Measurements from ENCODE around the gene PDZRN4.
"Not testable (repeated sequence)": the region's sequence is repeated elsewhere in the genome, so short reads cannot be mapped to it uniquely, and the experiment has no call there.

Gene PDZRN4

DNA sequence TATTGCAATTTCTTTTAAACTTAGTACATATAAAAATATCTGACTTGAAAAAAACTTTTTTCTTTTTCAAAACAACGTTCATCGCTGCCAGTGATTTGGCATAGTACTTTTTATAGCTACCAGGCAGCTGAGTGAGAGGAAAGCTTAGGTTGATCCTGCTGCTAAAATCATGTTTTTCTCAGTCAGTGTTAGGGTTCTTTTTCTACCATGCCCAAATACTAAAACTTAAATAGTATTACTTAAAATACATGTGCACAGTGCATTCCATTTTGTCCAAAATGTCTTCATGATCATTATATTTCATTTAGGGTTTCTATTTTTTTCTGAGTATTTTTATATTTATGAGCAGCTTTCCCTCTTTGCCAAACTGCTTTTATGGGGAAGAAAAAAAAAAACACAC lies 123.8 kb downstream of the PDZRN4 start (continued):
- TF ChIP-seq, protein P1, sequence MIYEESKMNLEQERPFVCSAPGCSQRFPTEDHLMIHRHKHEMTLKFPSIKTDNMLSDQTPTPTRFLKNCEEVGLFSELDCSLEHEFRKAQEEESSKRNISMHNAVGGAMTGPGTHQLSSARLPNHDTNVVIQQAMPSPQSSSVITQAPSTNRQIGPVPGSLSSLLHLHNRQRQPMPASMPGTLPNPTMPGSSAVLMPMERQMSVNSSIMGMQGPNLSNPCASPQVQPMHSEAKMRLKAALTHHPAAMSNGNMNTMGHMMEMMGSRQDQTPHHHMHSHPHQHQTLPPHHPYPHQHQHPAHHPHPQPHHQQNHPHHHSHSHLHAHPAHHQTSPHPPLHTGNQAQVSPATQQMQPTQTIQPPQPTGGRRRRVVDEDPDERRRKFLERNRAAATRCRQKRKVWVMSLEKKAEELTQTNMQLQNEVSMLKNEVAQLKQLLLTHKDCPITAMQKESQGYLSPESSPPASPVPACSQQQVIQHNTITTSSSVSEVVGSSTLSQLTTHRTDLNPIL (CRISPR knock-in tag; IDR thresholded peaks at IDR 0.05; ENCODE audit: low read depth): no peak
- TF ChIP-seq, protein P2, sequence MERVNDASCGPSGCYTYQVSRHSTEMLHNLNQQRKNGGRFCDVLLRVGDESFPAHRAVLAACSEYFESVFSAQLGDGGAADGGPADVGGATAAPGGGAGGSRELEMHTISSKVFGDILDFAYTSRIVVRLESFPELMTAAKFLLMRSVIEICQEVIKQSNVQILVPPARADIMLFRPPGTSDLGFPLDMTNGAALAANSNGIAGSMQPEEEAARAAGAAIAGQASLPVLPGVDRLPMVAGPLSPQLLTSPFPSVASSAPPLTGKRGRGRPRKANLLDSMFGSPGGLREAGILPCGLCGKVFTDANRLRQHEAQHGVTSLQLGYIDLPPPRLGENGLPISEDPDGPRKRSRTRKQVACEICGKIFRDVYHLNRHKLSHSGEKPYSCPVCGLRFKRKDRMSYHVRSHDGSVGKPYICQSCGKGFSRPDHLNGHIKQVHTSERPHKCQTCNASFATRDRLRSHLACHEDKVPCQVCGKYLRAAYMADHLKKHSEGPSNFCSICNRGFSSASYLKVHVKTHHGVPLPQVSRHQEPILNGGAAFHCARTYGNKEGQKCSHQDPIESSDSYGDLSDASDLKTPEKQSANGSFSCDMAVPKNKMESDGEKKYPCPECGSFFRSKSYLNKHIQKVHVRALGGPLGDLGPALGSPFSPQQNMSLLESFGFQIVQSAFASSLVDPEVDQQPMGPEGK (CRISPR knock-in tag; IDR thresholded peaks at IDR 0.05; ENCODE audit: borderline replicate concordance): no peak
- no peak for TF ChIP-seq OSR1 (CRISPR knock-in tag; IDR thresholded peaks at IDR 0.05)
- TF ChIP-seq TOX (CRISPR knock-in tag; IDR thresholded peaks at IDR 0.05; ENCODE audit: borderline replicate concordance): no peak

DNA sequence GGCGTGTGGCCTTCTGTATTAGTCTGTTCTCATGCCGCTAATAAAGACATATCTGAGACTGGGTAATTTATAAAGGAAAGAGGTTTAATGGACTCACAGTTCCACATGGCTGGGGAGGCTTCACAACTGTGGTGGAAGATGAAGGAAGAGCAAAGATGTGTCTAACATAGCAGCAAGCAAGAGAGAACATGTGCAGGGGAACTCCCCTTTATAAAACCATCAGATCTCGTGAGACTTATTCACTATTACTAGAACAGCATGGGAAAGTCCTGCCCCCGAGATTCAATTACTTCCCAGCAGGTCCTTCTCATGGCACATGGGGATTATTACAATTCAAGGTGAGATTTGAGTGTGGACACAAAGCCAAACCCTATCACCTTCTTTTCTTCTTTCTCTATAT lies 124.3 kb downstream of the PDZRN4 start:
- ATAC-seq: not testable (repeated sequence)

DNA sequence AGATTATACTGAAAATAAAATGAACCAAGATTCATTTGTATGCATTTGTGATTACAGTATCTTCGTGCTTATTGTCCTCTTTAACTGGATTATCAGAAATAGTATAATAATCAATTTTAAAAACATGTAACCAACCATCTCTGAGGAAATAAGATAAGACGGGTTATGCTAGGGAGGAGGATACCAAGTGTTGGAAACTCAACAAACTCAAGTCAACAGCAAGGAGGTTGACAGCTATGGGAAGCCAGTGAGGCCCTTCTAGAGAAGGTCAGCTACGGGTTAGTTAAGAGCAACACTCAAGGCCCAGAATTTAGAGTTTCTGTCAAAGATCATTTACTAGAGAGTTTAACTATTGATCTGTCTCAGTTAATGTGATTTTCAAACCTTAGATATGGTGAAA lies 137.2 kb downstream of the PDZRN4 start:
- ATAC-seq: no peak
- TF ChIP-seq, protein P3, sequence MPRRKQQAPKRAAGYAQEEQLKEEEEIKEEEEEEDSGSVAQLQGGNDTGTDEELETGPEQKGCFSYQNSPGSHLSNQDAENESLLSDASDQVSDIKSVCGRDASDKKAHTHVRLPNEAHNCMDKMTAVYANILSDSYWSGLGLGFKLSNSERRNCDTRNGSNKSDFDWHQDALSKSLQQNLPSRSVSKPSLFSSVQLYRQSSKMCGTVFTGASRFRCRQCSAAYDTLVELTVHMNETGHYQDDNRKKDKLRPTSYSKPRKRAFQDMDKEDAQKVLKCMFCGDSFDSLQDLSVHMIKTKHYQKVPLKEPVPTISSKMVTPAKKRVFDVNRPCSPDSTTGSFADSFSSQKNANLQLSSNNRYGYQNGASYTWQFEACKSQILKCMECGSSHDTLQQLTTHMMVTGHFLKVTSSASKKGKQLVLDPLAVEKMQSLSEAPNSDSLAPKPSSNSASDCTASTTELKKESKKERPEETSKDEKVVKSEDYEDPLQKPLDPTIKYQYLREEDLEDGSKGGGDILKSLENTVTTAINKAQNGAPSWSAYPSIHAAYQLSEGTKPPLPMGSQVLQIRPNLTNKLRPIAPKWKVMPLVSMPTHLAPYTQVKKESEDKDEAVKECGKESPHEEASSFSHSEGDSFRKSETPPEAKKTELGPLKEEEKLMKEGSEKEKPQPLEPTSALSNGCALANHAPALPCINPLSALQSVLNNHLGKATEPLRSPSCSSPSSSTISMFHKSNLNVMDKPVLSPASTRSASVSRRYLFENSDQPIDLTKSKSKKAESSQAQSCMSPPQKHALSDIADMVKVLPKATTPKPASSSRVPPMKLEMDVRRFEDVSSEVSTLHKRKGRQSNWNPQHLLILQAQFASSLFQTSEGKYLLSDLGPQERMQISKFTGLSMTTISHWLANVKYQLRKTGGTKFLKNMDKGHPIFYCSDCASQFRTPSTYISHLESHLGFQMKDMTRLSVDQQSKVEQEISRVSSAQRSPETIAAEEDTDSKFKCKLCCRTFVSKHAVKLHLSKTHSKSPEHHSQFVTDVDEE (CRISPR knock-in tag; IDR thresholded peaks at IDR 0.05): no peak
- TF ChIP-seq RARB (CRISPR knock-in tag; IDR thresholded peaks at IDR 0.05): no peak
- no peak for TF ChIP-seq CSDC2 (CRISPR knock-in tag; IDR thresholded peaks at IDR 0.05)
- TF ChIP-seq, protein P4, sequence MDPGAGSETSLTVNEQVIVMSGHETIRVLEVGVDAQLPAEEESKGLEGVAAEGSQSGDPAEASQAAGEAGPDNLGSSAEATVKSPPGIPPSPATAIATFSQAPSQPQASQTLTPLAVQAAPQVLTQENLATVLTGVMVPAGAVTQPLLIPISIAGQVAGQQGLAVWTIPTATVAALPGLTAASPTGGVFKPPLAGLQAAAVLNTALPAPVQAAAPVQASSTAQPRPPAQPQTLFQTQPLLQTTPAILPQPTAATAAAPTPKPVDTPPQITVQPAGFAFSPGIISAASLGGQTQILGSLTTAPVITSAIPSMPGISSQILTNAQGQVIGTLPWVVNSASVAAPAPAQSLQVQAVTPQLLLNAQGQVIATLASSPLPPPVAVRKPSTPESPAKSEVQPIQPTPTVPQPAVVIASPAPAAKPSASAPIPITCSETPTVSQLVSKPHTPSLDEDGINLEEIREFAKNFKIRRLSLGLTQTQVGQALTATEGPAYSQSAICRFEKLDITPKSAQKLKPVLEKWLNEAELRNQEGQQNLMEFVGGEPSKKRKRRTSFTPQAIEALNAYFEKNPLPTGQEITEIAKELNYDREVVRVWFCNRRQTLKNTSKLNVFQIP (CRISPR knock-in tag; IDR thresholded peaks at IDR 0.05; ENCODE audit: borderline replicate concordance, low read depth): no peak
- TF ChIP-seq, protein P5, sequence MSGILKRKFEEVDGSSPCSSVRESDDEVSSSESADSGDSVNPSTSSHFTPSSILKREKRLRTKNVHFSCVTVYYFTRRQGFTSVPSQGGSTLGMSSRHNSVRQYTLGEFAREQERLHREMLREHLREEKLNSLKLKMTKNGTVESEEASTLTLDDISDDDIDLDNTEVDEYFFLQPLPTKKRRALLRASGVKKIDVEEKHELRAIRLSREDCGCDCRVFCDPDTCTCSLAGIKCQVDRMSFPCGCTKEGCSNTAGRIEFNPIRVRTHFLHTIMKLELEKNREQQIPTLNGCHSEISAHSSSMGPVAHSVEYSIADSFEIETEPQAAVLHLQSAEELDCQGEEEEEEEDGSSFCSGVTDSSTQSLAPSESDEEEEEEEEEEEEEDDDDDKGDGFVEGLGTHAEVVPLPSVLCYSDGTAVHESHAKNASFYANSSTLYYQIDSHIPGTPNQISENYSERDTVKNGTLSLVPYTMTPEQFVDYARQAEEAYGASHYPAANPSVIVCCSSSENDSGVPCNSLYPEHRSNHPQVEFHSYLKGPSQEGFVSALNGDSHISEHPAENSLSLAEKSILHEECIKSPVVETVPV (CRISPR knock-in tag; IDR thresholded peaks at IDR 0.05): no peak
- TF ChIP-seq ARNTL (CRISPR knock-in tag; IDR thresholded peaks at IDR 0.05; ENCODE audit: borderline replicate concordance, low read depth): no peak

DNA sequence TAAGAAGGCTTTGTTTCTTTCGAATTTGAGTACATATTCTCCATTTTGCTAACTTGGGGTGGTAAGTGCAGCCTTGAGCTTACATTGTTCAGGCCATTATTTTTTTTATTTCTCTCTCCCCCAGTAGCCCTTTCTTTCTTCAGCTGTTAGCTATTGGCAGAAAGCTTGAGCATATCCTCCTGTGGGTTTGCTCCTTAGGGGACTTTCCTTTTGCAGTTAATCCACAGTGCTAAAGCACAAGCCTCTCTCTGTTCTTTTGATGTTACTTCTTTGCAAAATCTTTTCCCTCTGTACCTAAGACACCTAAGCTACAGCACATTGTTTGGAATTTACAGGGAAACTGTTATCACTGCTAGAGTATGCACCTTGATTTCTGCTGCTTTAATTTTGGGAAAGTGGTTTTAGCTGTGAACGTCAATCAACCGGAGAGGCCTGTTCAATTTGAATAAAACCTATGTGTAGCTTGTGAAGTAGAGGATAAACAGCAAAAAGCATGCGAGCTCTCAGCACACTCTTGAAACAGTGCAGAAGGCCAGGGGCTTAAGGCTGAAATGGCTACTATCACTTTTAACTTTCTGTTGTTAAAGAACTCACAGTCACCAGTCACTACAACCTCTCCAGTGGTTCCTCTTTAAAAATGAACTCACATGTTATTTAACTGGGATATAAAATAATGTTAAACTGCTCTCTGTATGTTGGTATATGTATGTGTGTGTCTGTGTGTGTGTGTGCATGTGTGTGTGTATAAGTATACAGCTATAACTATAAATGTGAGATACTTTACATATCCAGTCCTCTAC lies 139.2 kb downstream of the PDZRN4 start:
- no peak for ATAC-seq
- TF ChIP-seq PPARA (CRISPR knock-in tag; IDR thresholded peaks at IDR 0.05; ENCODE audit: borderline replicate concordance): no peak
- TF ChIP-seq ESRRG (CRISPR knock-in tag; IDR thresholded peaks at IDR 0.05): no peak
- no peak for TF ChIP-seq OSR1 (CRISPR knock-in tag; IDR thresholded peaks at IDR 0.05)
- no peak for TF ChIP-seq ZFP3 (CRISPR knock-in tag; IDR thresholded peaks at IDR 0.05)

DNA sequence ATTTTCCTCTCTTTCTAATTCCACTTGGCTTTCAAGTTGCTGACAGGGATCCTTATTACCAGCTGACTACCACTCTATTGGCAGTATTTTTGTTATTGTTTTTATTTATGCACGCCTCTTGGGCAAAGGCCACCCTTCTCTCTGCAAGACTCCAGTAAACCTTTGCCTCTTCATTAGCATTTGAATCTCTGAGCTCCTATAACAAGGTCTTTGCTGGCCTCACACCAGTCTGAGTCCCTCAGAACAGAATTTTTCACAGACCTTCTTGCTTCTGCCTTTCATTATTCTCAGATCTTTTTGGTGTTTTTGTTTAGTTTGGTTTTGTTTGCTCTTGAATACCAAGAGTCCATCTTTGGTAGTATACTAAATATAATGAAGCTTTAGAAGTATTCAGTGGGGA lies 145.9 kb downstream of the PDZRN4 start:
- ATAC-seq: no peak
- no peak for TF ChIP-seq ISL1 (CRISPR knock-in tag; IDR thresholded peaks at IDR 0.05)
- TF ChIP-seq SNAI2 (CRISPR knock-in tag; IDR thresholded peaks at IDR 0.05): no peak
- no peak for TF ChIP-seq BACH2 (CRISPR knock-in tag; IDR thresholded peaks at IDR 0.05; ENCODE audit: borderline replicate concordance)
- no peak for TF ChIP-seq TOX (CRISPR knock-in tag; IDR thresholded peaks at IDR 0.05; ENCODE audit: borderline replicate concordance)
- TF ChIP-seq, protein P5 (CRISPR knock-in tag; IDR thresholded peaks at IDR 0.05): no peak
- TF ChIP-seq ZNF8 (CRISPR knock-in tag; IDR thresholded peaks at IDR 0.05): no peak
- no peak for TF ChIP-seq ZNF565 (CRISPR knock-in tag; conservative IDR thresholded peaks at IDR 0.05; ENCODE audit: low read depth)
- TF ChIP-seq CSDC2 (CRISPR knock-in tag; IDR thresholded peaks at IDR 0.05): no peak
- no peak for TF ChIP-seq ZC3H10 (CRISPR knock-in tag; IDR thresholded peaks at IDR 0.05)
- TF ChIP-seq, protein P1 (CRISPR knock-in tag; IDR thresholded peaks at IDR 0.05; ENCODE audit: low read depth): no peak
